Adipocyte (in vitro differentiated cells): ENCODE results near the gene CIB4.

ENCODE experiments used
- DNase-seq: peaks from one replicate; pipeline ENCODE4 v3.0.0-alpha.2; 2015; ENCODE audit warnings: low read depth
- H3K27me3 ChIP-seq: replicated peaks from 2 replicates; pipeline ENCODE4 v1.7.0; 2013; ENCODE audit warnings: mild to moderate bottlenecking, low read length, moderate library complexity; ENCODE audit not compliant: control insufficient read depth, insufficient read depth
- H3K36me3 ChIP-seq: 2 replicates; pipeline ENCODE4 v1.7.0; 2013; ENCODE audit warnings: low read length, mild to moderate bottlenecking, moderate library complexity; ENCODE audit not compliant: control insufficient read depth, insufficient read depth, severe bottlenecking
- H3K4me1 ChIP-seq: 2 replicates; pipeline ENCODE4 v1.7.0; 2013; ENCODE audit warnings: mild to moderate bottlenecking, low read length, moderate library complexity; ENCODE audit not compliant: control insufficient read depth, insufficient read depth
- H3K4me3 ChIP-seq: 2 replicates; pipeline ENCODE4 v1.7.0; 2013; ENCODE audit warnings: mild to moderate bottlenecking, low read length, moderate library complexity
- H3K9ac ChIP-seq: 2 replicates; pipeline ENCODE4 v1.7.0; 2013; ENCODE audit warnings: mild to moderate bottlenecking, low read length, moderate library complexity
- H3K9me3 ChIP-seq: 2 replicates; pipeline ENCODE4 v1.7.0; 2013; ENCODE audit warnings: mild to moderate bottlenecking, low read length, moderate library complexity; ENCODE audit not compliant: control insufficient read depth

CIB4 gene

DNA sequence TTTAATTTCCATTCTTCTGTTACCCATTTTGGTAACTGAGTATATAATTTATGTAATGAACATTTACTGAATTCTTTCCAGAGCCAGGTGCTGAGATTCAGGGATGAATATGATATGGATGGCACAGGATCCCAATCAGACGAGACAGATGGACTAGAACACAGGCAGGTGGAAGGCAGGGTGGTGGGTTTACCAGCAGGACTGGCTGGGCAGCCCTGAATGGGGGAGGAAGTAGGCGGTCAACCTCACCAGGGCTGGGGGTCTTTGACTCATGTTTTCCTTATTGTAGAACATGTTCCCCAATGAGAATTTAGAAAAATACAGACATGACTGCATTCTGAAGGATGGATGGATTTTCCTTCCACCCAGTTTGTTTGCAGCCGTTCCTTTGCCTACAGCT is 80.3 kb downstream of the CIB4 start:
- DNase-seq, result no peak

DNA sequence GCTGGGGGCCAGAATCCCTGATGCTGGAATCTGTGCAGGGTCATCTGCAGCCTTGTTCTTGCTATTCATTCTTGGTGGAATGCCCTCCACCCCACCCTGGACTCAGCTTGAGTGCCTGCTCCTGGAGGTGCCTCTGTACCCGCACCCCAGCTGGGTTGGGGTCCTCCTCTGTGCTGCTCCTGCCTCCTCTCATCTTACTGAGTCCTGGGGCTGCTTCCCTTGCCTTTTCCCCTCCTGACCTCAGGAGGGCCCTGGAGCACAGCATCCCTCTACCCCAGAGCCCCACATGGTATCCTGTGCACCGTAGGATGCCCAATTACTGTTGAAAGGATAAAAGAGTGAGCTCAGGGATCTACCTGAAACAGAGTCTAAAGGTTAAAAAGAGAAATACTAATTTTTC is 81.6 kb downstream of the CIB4 start:
- no peak for DNase-seq
- Histone ChIP-seq H3K27me3 (peaks cover 95% of the 10 kb centered on the region), H3K36me3 (no peaks in the 10 kb centered on the region), H3K4me1 (peaks cover 11% of the 10 kb centered on the region), H3K9ac (no peak overlapping the region), H3K9me3 (no peaks in the 10 kb centered on the region), H3K4me3 (no peak overlapping the region)

More for the DNA sequence above, 80.3 kb downstream of the CIB4 start:
- H3K9me3 ChIP-seq, result no peaks in the 10 kb centered on the region
- no peak overlapping the region for H3K9ac ChIP-seq
- no peaks in the 10 kb centered on the region for H3K36me3 ChIP-seq
- H3K27me3 ChIP-seq, result peaks cover 94% of the 10 kb centered on the region
- H3K4me1 ChIP-seq, result peaks cover 11% of the 10 kb centered on the region
- H3K4me3 ChIP-seq, result no peak overlapping the region

DNA sequence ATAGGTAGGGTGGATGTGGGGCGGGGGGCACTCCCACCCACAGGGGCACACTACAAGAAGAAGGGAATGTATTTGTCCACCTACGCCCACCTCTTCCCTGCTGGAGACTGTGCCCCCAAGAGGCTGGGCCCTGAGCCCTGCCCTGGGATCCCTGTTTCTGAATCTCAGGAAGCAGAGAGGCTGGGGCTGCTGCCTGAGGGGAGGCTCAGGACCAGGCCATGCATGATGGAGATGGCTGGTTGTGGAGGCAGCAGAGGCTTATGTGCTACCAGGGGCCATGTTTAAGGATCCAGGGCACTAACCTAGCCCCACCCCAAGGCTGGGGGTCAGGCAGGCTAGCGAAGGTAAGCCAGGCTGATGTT is 82.1 kb downstream of the CIB4 start:
- peaks cover 11% of the 10 kb centered on the region for H3K4me1 ChIP-seq
- DNase-seq, result no peak
- peaks cover 95% of the 10 kb centered on the region for H3K27me3 ChIP-seq
- H3K36me3 ChIP-seq, result no peaks in the 10 kb centered on the region
- no peaks in the 10 kb centered on the region for H3K9me3 ChIP-seq
- H3K4me3 ChIP-seq, result no peak overlapping the region
- no peak overlapping the region for H3K9ac ChIP-seq

DNA sequence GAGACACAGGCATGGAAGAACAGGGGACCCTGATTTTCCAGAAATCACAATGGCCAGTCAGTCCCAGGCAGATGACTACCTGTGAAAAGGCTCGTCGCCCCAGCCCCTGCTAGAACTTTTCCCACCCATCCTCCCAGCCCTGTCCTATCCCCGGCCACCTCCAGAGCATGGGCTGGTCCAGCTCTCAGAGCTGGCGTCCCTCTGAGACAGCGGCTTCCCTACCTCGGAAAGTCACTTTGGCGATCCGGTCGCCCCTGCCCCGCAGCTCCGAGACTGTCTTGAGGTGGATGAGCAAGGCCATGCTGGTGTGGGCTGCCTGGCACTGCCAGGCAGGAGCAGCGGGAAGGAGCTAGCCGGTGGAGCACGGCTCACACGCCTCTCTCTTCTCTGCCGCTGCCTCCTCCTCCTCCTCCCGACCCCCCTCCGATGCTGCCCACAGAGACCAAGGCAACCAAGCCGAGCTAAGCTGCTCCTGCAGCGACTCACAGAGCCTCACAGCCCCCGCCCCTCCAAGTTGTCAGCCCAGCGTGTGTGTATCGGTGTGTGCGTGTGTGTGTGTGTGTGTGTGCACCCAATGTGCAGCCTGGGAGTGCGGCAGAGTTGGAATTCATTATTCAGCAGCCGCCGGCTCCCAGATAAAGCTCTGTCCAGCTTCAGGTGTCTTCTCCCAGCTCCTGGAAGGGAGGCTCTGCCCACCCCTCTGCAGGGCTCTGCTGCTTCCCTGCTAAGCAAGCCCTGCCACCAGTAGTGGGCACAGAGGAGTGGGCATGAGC is 82.7 kb downstream of the CIB4 start:
- Histone ChIP-seq H3K9me3 (no peaks in the 10 kb centered on the region), H3K4me1 (peaks cover 11% of the 10 kb centered on the region), H3K9ac (no peak overlapping the region), H3K4me3 (no peak overlapping the region), H3K27me3 (peaks cover 93% of the 10 kb centered on the region), H3K36me3 (no peaks in the 10 kb centered on the region)
- DNase-seq, result peak; percentile 16

DNA sequence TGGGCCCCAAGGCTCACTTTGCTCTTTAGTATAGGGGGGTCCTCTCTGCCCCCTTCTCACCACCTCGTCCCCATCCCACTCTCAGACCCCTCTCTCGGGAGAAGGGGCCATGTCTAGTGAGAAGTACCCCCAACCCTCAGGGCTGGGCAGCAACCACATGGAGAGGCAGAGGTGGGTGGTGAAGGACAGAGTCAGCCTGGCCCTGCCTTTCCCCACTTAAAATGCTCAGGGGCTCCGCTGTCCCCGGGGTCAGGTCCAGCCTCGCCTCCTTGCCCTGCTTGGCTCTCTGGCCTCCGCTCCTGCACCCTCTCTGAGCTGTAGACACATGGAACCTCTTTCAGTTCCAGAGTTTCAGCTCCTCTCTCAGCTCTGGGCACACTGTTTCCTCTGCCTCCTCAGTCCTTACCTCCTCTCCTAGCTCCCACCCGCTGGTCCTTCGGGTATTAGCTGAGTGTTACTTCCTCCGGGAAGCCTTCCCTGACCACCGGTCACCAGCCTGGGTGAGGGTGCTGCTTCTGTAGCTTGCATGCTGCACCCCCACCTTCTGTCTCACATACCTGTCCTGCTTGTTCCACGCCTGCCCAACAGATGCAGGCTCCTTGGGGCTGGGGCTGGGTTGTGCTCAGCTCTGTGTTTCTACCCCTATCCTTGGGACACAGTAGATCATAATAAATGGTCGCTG is 83.8 kb downstream of the CIB4 start:
- Histone ChIP-seq H3K9ac (no peak overlapping the region), H3K9me3 (no peaks in the 10 kb centered on the region), H3K4me3 (no peak overlapping the region), H3K27me3 (peaks cover 91% of the 10 kb centered on the region), H3K36me3 (no peaks in the 10 kb centered on the region), H3K4me1 (peaks cover under 1% of the 10 kb centered on the region)
- no peak for DNase-seq

DNA sequence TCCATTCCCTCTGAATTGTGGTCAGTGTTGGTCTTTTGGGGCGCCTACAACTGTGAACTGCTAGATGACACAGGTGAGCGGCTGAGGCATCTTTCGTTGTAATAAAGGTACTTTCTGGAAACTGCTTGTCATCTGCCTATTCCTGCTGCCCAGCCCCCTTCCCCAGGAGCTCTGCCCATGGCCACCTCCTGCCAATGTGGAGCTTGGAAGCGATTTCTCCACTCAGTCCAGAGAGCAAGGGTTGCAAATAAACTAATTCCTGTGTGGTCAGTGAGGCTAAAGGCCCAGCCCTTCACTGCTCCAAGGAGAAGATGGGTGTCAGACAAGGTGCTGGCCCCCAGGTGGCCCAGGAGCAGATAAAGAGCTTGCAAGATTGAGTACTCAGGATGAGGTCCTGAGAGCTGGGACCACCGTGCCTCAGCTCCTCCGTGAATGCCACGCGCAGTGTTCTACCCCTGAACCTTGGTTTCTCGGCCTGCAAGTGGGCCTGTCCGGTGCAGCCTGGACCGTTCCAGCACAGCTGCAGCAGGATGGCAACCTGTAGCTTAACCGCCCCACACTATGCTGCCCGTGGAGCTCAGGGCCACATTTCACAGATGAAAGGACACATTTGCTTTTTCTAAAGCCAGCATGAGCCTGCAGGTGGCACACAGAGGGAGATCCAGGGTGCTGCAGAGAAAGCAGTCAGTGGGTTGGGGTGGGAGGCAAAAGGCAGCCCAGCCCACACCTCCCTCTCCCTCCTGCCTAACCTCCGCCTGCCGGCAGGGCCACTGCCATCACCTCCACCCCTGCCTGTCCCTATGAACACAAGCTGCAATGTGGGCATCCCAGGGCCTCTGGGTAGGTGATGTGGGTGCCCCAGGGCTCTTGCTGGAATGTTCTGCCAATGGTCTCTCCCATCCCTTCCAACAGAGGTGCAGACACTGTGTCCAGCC is 84.6 kb downstream of the CIB4 start:
- H3K9ac ChIP-seq, result no peak overlapping the region
- peaks cover 87% of the 10 kb centered on the region for H3K27me3 ChIP-seq
- DNase-seq, result no peak
- H3K36me3 ChIP-seq, result no peaks in the 10 kb centered on the region
- H3K4me3 ChIP-seq, result no peak overlapping the region
- no peaks in the 10 kb centered on the region for H3K4me1 ChIP-seq
- no peaks in the 10 kb centered on the region for H3K9me3 ChIP-seq

DNA sequence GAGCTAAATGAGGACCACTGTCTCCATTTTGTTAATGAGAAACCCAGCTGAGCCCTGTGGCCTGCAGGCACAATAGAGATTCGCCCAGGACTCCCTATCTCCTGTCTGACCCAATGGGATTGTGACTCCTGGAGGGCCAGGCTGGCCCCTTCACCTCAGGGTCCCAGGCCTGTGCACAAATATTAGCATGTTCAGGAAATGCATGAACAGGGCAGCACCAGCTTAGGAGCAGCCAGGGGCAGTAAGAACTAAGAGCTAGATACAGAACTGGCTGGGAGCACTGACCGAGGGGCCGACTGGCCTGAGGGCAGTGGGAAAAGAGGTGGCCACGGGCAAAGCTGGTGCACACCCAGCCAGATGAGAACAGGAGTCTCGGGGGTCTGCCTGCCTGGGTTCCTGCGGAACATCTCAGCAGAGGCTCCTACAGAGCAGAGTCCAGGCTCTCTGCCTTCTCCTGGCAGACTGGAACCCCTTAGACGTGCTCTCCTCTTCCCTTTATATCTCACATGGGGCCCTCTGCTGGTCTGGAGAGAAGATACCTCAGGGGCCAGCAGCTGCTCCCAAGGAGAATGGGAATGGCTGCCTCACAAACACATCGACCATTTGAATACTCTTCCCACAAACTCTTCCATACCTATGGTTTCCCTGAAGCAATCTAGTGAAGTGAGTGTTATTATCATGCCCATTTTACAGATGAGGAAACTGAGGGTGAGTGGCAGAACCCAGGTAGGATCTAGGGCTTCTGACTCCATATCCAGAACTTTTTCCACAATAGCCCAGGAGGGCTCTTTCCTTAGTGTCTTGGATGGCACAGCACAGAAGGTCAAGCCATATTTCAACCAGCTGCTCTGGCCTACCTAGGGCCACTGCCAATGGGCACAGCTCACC is 85.7 kb downstream of the CIB4 start:
- Histone ChIP-seq H3K4me3 (no peak overlapping the region), H3K36me3 (no peaks in the 10 kb centered on the region), H3K9ac (no peak overlapping the region), H3K4me1 (no peaks in the 10 kb centered on the region), H3K9me3 (no peaks in the 10 kb centered on the region), H3K27me3 (peaks cover 84% of the 10 kb centered on the region)
- no peak for DNase-seq

DNA sequence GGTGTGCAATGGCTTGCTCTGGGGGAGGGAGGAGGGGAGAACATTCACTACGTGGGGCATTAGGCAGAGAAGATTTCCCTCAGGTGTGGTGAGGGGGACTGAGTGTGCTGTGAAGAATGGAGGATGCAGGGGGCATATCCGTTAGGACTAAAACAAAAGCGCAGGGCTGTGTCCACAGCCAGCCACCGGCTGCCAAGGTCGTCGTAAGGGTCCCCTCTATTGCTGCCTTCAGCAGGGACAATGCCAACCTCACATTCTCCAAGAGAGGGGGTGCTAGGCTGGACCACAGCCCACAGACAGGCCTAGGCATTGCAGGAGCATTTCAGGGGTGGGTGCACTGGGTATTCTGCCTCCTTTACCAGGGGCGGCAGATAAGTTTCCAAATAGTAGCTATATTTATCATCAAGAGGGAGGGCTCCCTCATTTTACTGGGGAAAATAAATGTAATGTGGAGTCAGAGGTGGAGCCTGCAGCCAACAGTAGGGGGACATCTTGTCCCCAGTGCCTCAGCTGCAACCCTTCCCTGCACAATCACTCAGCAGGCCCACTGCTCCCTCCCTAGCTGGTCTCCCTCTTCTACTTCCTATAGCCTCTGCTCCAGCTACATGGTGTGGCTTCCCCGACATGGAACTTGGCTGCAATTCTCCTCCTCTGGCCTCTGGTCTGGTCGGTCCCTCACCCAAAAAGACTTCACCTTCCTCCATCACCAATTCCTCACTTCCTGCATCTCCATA is 88.4 kb downstream of the CIB4 start:
- H3K36me3 ChIP-seq, result no peaks in the 10 kb centered on the region
- no peak for DNase-seq
- no peaks in the 10 kb centered on the region for H3K4me1 ChIP-seq
- no peaks in the 10 kb centered on the region for H3K9me3 ChIP-seq
- H3K4me3 ChIP-seq, result no peak overlapping the region
- H3K27me3 ChIP-seq, result peaks cover 62% of the 10 kb centered on the region
- H3K9ac ChIP-seq, result no peak overlapping the region

DNA sequence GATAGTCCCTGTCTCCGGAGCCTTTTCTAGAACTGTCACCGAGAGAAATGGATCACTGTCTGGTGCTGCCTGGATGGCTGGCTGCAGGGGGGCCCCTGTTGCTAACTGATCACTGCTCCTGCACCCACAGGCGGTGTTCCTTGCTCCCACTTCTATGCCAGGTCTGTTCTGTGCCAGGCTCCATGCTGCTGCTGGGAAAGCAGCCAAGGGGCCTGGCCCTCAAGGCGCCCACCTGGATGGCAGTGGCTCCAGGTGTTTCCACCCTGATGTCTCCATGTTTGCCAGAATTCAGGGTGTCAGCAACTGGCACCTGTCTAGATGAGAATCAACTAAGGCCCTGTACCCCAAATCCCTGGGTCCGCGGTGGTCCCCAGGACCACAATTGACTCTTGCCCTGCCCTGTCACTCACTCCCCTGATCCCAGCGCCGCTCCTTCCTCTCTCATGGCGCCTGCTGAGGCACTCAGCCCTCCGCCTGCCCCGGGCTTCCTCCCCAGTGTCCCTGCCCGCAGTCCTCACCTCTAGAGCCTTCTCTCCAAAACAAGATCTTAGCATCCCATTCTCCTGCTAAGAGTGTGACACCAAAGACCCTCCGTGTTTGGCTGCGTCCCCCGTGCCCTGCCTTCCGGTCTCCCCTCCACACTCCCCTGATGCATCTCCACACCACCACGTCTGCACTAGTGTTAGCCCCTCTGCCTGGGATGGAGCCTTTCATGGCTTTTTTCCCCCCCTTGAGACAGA is 90.7 kb downstream of the CIB4 start:
- H3K27me3 ChIP-seq, result peaks cover 40% of the 10 kb centered on the region
- no peaks in the 10 kb centered on the region for H3K36me3 ChIP-seq
- no peak for DNase-seq
- H3K4me1 ChIP-seq, result no peaks in the 10 kb centered on the region
- H3K4me3 ChIP-seq, result no peak overlapping the region
- H3K9ac ChIP-seq, result no peak overlapping the region
- no peaks in the 10 kb centered on the region for H3K9me3 ChIP-seq
